PC-9 (cell line): ENCODE measurements around the gene FNDC1. TPM values are rescaled to one million over a fixed set of nuclear protein-coding genes. Genes with fewer than 3 reads are reported as not detected.

Experiments
- BruUV-seq: library from RNA; stranded (reverse); fragments of 400-500 nt; replicated peaks from 2 replicates; lab custom pipeline; 2021; lab: Mats Ljungman, UMichigan
- CTCF ChIA-PET: fragments of 300-600 bp; sonication (Branson Sonifier 250); formaldehyde crosslinking; loops from one replicate; lab custom pipeline; 2022; ENCODE audit warnings: antibody characterized with exemption; lab: Charles Lee
- POLR2A ChIA-PET: fragments of 300-600 bp; sonication (Branson Sonifier 250); formaldehyde crosslinking; loops from one replicate; lab custom pipeline; 2022; ENCODE audit warnings: antibody characterized with exemption; ENCODE audit not compliant: unreplicated experiment; lab: Charles Lee
- DNase-seq, 2 experiments: peaks; one replicate each; pipeline versions ENCODE4 v3.0.0 to v3.0.0-alpha.2; 2015 to 2022; ENCODE audit warnings: mixed read lengths in 1 of 2
- H2AFZ ChIP-seq: fragments of 200-600 bp; sonication (generic); 2 replicates; pipeline ENCODE4 v1.8.1; 2017; ENCODE audit warnings: antibody characterized with exemption
- H3F3A ChIP-seq: fragments of 200-600 bp; sonication (generic); 2 replicates; pipeline ENCODE4 v1.8.1; 2017; ENCODE audit warnings: antibody characterized with exemption, mild to moderate bottlenecking, low read depth; ENCODE audit not compliant: insufficient read depth
- H3K27ac ChIP-seq: fragments of 200-600 bp; sonication (generic); 2 replicates; pipeline ENCODE4 v1.6.1; 2016; ENCODE audit warnings: mixed run types
- H3K27me3 ChIP-seq: fragments of 200-600 bp; sonication (generic); 2 replicates; pipeline ENCODE4 v1.6.1; 2016; ENCODE audit warnings: low read depth, mixed run types; ENCODE audit not compliant: insufficient read depth
- H3K36me3 ChIP-seq: fragments of 200-600 bp; sonication (generic); 2 replicates; pipeline ENCODE4 v1.6.1; 2016; ENCODE audit warnings: low read depth, mixed run types
- H3K4me1 ChIP-seq: fragments of 200-600 bp; sonication (generic); replicated peaks from 2 replicates; pipeline ENCODE4 v1.6.1; 2016; ENCODE audit warnings: mixed run types; ENCODE audit not compliant: insufficient read depth
- H3K4me2 ChIP-seq: fragments of 200-600 bp; sonication (generic); 2 replicates; pipeline ENCODE4 v1.6.1; 2017; ENCODE audit warnings: mixed run types
- H3K4me3 ChIP-seq: fragments of 200-600 bp; sonication (generic); 2 replicates; pipeline ENCODE4 v1.6.1; 2016; ENCODE audit warnings: mixed run types
- H3K79me2 ChIP-seq: fragments of 200-600 bp; sonication (generic); 2 replicates; pipeline ENCODE4 v1.6.1; 2017; ENCODE audit warnings: low read depth, mixed run types
- H3K9me2 ChIP-seq: fragments of 200-600 bp; sonication (generic); 2 replicates; pipeline ENCODE4 v1.8.1; 2017; ENCODE audit warnings: mild to moderate bottlenecking; ENCODE audit not compliant: insufficient read depth
- H3K9me3 ChIP-seq: fragments of 200-600 bp; sonication (generic); 2 replicates; pipeline ENCODE4 v1.8.1; 2016; ENCODE audit warnings: low read depth; ENCODE audit not compliant: insufficient read depth
- H4K20me1 ChIP-seq: fragments of 200-600 bp; sonication (generic); 2 replicates; pipeline ENCODE4 v1.8.1; 2017; ENCODE audit not compliant: insufficient read depth
- CTCF ChIP-seq: fragments of 200-600 bp; sonication (generic); conservative IDR thresholded peaks from 2 replicates; pipeline ENCODE4 v1.6.1; 2017; ENCODE audit warnings: mixed run types, antibody characterized with exemption, mild to moderate bottlenecking, moderate library complexity
- EZH2 ChIP-seq: fragments of 200-600 bp; sonication (generic); IDR thresholded peaks from 2 replicates; pipeline ENCODE4 v1.8.0; 2017; ENCODE audit warnings: antibody characterized with exemption, low read depth
- intact Hi-C: fragments of 100-400 bp; cut with micrococcal nuclease; formaldehyde crosslinking; loops from one replicate; pipeline ENCODE4 v1.10.0; 2022; ENCODE audit not compliant: unreplicated experiment
- total RNA-seq: library from RNA; stranded (reverse); gene quantifications from 2 replicates; pipeline ENCODE4 v1.2.3, GENCODE V29; 2021

The FNDC1 gene
- total RNA-seq, 1 experiment from 2014 or later: not detected

- Histone ChIP-seq H3K9me3 (no peaks in the 10 kb centered on the region), H3K4me1 (no peaks in the 10 kb centered on the region), H2AFZ (no peak overlapping the region), H3K79me2 (no peaks in the 10 kb centered on the region), H3K27me3 (peaks cover 74% of the 10 kb centered on the region), H4K20me1 (no peaks in the 10 kb centered on the region; the same call in 1 of the 2 replicates), H3F3A (no peaks in the 10 kb centered on the region), H3K9me2 (no peaks in the 10 kb centered on the region), H3K27ac (no peak overlapping the region), H3K4me2 (no peak overlapping the region), H3K4me3 (no peak overlapping the region), H3K36me3 (no peaks in the 10 kb centered on the region)
- ChIA-PET POLR2A (no interaction called here), CTCF (no interaction called here)
- TF ChIP-seq EZH2 (no peak), CTCF (no peak)
- intact Hi-C loops: loop anchor here (5.0 kb wide), 1 partner anchor 482 kb away; no protein-coding TSS in a partner anchor
- no peak for DNase-seq
- no TSS peak for BruUV-seq
Measured at GRCh38 chr6:159170333-159170672, 1.1 kb downstream of the FNDC1 start.

GRCh38 chr6:159170999-159171712 lies 2.0 kb downstream of the FNDC1 start:
- no peak for DNase-seq

GRCh38 chr6:159172091-159172491 lies 2.9 kb downstream of the FNDC1 start:
- ChIA-PET POLR2A (no interaction called here), CTCF (no interaction called here)
- no peaks in the 10 kb centered on the region for H3K4me1 ChIP-seq
- no peaks in the 10 kb centered on the region for H3K9me2 ChIP-seq
- H3F3A ChIP-seq: no peaks in the 10 kb centered on the region
- no peak for TF ChIP-seq CTCF
- no peak overlapping the region for H3K4me3 ChIP-seq
- H3K36me3 ChIP-seq: no peaks in the 10 kb centered on the region
- intact Hi-C loops: loop anchor here (5.0 kb wide), 1 partner anchor 480 kb away; no protein-coding TSS in a partner anchor
- BruUV-seq: no TSS peak
- no peaks in the 10 kb centered on the region; the same call in 1 of the 2 replicates for H4K20me1 ChIP-seq
- H3K27ac ChIP-seq: no peak overlapping the region
- no peak overlapping the region for H2AFZ ChIP-seq
- DNase-seq: no peak
- H3K79me2 ChIP-seq: no peaks in the 10 kb centered on the region
- H3K27me3 ChIP-seq: peaks cover 75% of the 10 kb centered on the region
- H3K4me2 ChIP-seq: no peak overlapping the region
- no peaks in the 10 kb centered on the region for H3K9me3 ChIP-seq

More at GRCh38 chr6:159170999-159171712, 2.0 kb downstream of the FNDC1 start:
- H3K27me3 ChIP-seq: peaks cover 74% of the 10 kb centered on the region
- no peaks in the 10 kb centered on the region for H3F3A ChIP-seq
- H4K20me1 ChIP-seq: no peaks in the 10 kb centered on the region; the same call in 1 of the 2 replicates
- H3K4me3 ChIP-seq: no peak overlapping the region
- H2AFZ ChIP-seq: no peak overlapping the region
- no peaks in the 10 kb centered on the region for H3K4me1 ChIP-seq
- H3K9me3 ChIP-seq: no peaks in the 10 kb centered on the region
- H3K79me2 ChIP-seq: no peaks in the 10 kb centered on the region
- intact Hi-C loops: loop anchor here (5.0 kb wide), 1 partner anchor 481 kb away; no protein-coding TSS in a partner anchor
- TF ChIP-seq CTCF (no peak), EZH2 (no peak)
- CTCF ChIA-PET: no interaction called here
- no peaks in the 10 kb centered on the region for H3K9me2 ChIP-seq
- H3K27ac ChIP-seq: no peak overlapping the region
- no TSS peak for BruUV-seq
- POLR2A ChIA-PET: no interaction called here
- H3K4me2 ChIP-seq: no peak overlapping the region
- no peaks in the 10 kb centered on the region for H3K36me3 ChIP-seq
